HG02970 (cell line): ENCODE measurements around the gene PKD1.

ENCODE experiments used
- ATAC-seq: cut with Tn5 transposase; IDR thresholded peaks from one replicate; pipeline ENCODE4 v1.9.1; 2021; ENCODE audit warnings: mild to moderate bottlenecking, moderate library complexity, moderate number of reproducible peaks; ENCODE audit not compliant: unreplicated experiment, low FRiP score

PKD1 gene

GRCh38 chr16:2057438-2057837 is 78.3 kb downstream of the PKD1 start:
- ATAC-seq = no peak

- ATAC-seq = no peak
Observed at GRCh38 chr16:2056681-2057407, 78.9 kb downstream of the PKD1 start.

GRCh38 chr16:2056077-2056476 is 79.6 kb downstream of the PKD1 start:
- ATAC-seq = no peak

GRCh38 chr16:2054543-2055245 is 81.0 kb downstream of the PKD1 start:
- ATAC-seq = no peak

- ATAC-seq = no peak
Observed at GRCh38 chr16:2053897-2054296, 81.8 kb downstream of the PKD1 start.

- ATAC-seq = no peak
Observed at GRCh38 chr16:2053211-2053610, 82.5 kb downstream of the PKD1 start.

GRCh38 chr16:2048116-2048543 is 87.6 kb downstream of the PKD1 start:
- no peak for ATAC-seq

GRCh38 chr16:2047330-2048115 is 88.2 kb downstream of the PKD1 start, which contains the start of the genes NTHL1 and TSC2:
TSS of gene NTHL1 (minus strand) at chr16:2047834. CDS start at chr16:2047823, 11 bp downstream.
TSS of gene TSC2 (plus strand) at chr16:2047985. CDS start at chr16:2048616, 631 bp downstream.
- peak; percentile 93 for ATAC-seq

- ATAC-seq = no peak
Observed at GRCh38 chr16:2046893-2047329, 88.8 kb downstream of the PKD1 start.

- ATAC-seq = no peak
Observed at GRCh38 chr16:2045965-2046892, 89.5 kb downstream of the PKD1 start.

GRCh38 chr16:2044541-2044940 is 91.2 kb downstream of the PKD1 start:
- ATAC-seq = no peak

- ATAC-seq = no peak
Observed at GRCh38 chr16:2043667-2044451, 91.8 kb downstream of the PKD1 start.

GRCh38 chr16:2042986-2043666 is 92.6 kb downstream of the PKD1 start:
- ATAC-seq = no peak

GRCh38 chr16:2042171-2042985 is 93.3 kb downstream of the PKD1 start:
- ATAC-seq = no peak

- no peak for ATAC-seq
Observed at GRCh38 chr16:2040787-2041522, 94.7 kb downstream of the PKD1 start.

GRCh38 chr16:2040041-2040786 is 95.5 kb downstream of the PKD1 start:
- no peak for ATAC-seq
